Pancreas (tissue), 10 donors: ENCODE results near the gene IQCC. TPM values are rescaled to one million over a fixed set of nuclear protein-coding genes. Genes with fewer than 3 reads are reported as not detected.

Experiments
- ATAC-seq, 4 donors: fragments of 200-7000 bp; cut with Tn5 transposase; one replicate each; pipeline versions ENCODE4 v1.8.0 to v1.9.1; 2020; ENCODE audit warnings: mild to moderate bottlenecking in 4 of 4, moderate library complexity in 4 of 4
- DNase-seq, 6 donors: peaks; one replicate each; pipeline ENCODE4 v3.0.0-alpha.2; 2020
- FAIRE-seq: peaks from 2 replicates; lab custom pipeline; 2012; peaks lifted over from hg19 to GRCh38; lab: Jason Lieb, UNC
- H3K27ac ChIP-seq, 4 donors: fragments of 200-600 bp; sonication (generic); 1 replicate in 3 of 4; 2 replicates in 1 of 4; pipeline versions ENCODE4 v1.5.0 to v1.8.0; 2020
- H3K27me3 ChIP-seq, 4 donors: fragments of 200-600 bp; one replicate each; pipeline ENCODE4 v1.8.0; 2021
- H3K36me3 ChIP-seq, 3 donors: fragments of 200-600 bp; sonication (generic) in 1 of 3; one replicate each; pipeline versions ENCODE4 v1.5.0 to v1.8.0; 2020 to 2021
- H3K4me1 ChIP-seq, 3 donors: fragments of 200-600 bp; one replicate each; pipeline ENCODE4 v1.8.0; 2021
- H3K4me3 ChIP-seq, 4 donors: fragments of 200-600 bp; sonication (generic) in 2 of 4; one replicate each; pipeline versions ENCODE4 v1.5.0 to v1.8.0; 2020 to 2021
- H3K9me3 ChIP-seq, 4 donors: fragments of 200-600 bp; one replicate each; pipeline ENCODE4 v1.8.0; 2021
- CTCF ChIP-seq, 4 donors: fragments of 200-600 bp; sonication (generic) in 3 of 4; IDR thresholded peaks; one replicate each; pipeline versions ENCODE4 v1.5.0 to v1.8.0; 2021; ENCODE audit warnings: antibody characterized with exemption in 4 of 4
- WGBS, 2 donors: extraction: QIAGEN DNeasy Blood & Tissue Kit; methylation state at CpG; one replicate each; pipeline ENCODE4 v1.1.7; 2013; 5-methylcytosine and 5-hydroxymethylcytosine counted together
- intact Hi-C, 3 donors: fragments of 100-400 bp; cut with DNase I; formaldehyde crosslinking; loops; one replicate each; pipeline versions ENCODE4 v1.11.1 to v1.14.2; 2022
- polyA plus RNA-seq, 2 donors: library from polyadenylated mRNA; stranded (reverse); fragments of 200-250 nt; gene quantifications; one replicate each; pipeline ENCODE4 v1.2.3, GENCODE V29; 2013
- total RNA-seq, 6 donors: library from RNA; stranded (reverse); fragmentation: NEBNext Ultra II Directional in 4 of 6; extraction: Animal tissue kit (Norgen Biotek cat#: 25700) in 4 of 6; gene quantifications; one replicate each; pipeline versions ENCODE4 v1.2.1 to v1.2.4, GENCODE V29; 2021 to 2023
- donor health status: healthy with polysubstance abuse.
- donor health status: DM: no; HTN: no; CAD: no; lungs with moderate emphysema.
- donor health status: DM: no; HTN: no; CAD: no.
- donor health status: control.
- donor health status: control.
- donor health status: Bipolar disorder and iron deficiency.
- donor health status: DM: yes; HTN: yes; CAD: no.
- donor health status: DM: no; HTN: no; CAD: no.
- donor health status: DM: no; HTN: no; CAD: no.
- donor health status: DM: yes; HTN: yes; CAD: no.

The IQCC gene
- total and polyA plus RNA-seq, 8 donors, result 1.1 to 5.5 (median 1.5) TPM

- no peak for TF ChIP-seq CTCF (IDR thresholded peaks at IDR 0.05)
- FAIRE-seq (no peak), ATAC-seq (no peak), DNase-seq (no peak)
- Histone ChIP-seq H3K4me1 (peaks cover 0 to 17% (median 8%) of the 10 kb centered on the region in 3 donors), H3K9me3 (no peaks in the 10 kb centered on the region), H3K27ac (no peak overlapping the region), H3K27me3 (no peaks in the 10 kb centered on the region), H3K36me3 (peaks cover 13 to 57% (median 34%) of the 10 kb centered on the region in 3 donors), H3K4me3 (no peak overlapping the region)
- 86 to 94% methylated on average over 2 of the region's 2 CpGs for WGBS, 2 donors
- intact Hi-C loops, result no loop called here
These were observed 19.4 kb upstream of the IQCC start for GRCh38 chr1:32186077-32186476.

- DNase-seq, result no peak
These were observed 19.0 kb upstream of the IQCC start for GRCh38 chr1:32186491-32186890.

GRCh38 chr1:32187850-32188249, 17.6 kb upstream of the IQCC start:
- H3K9me3 ChIP-seq, result no peaks in the 10 kb centered on the region
- no peak overlapping the region for H3K27ac ChIP-seq
- peaks cover 0 to 4% (median 0%) of the 10 kb centered on the region in 3 donors for H3K4me1 ChIP-seq
- H3K36me3 ChIP-seq, result peaks cover 13 to 72% (median 51%) of the 10 kb centered on the region in 3 donors
- TF ChIP-seq CTCF (IDR thresholded peaks at IDR 0.05), result no peak
- H3K4me3 ChIP-seq, result no peak overlapping the region
- DNase-seq (peak in 1 of 6 donors; percentile 21), ATAC-seq (no peak), FAIRE-seq (no peak)
- intact Hi-C loops, result no loop called here
- 97 to 98% methylated on average over 9 of the region's 9 CpGs for WGBS, 2 donors
- H3K27me3 ChIP-seq, result no peaks in the 10 kb centered on the region

More at GRCh38 chr1:32186491-32186890, 19.0 kb upstream of the IQCC start:
- Histone ChIP-seq H3K27me3 (no peaks in the 10 kb centered on the region), H3K9me3 (no peaks in the 10 kb centered on the region), H3K4me1 (peaks cover 0 to 13% (median 4%) of the 10 kb centered on the region in 3 donors), H3K36me3 (peaks cover 13 to 59% (median 39%) of the 10 kb centered on the region in 3 donors), H3K4me3 (no peak overlapping the region), H3K27ac (no peak overlapping the region)
- 84 to 88% methylated on average over 2 of the region's 2 CpGs for WGBS, 2 donors
- no peak for TF ChIP-seq CTCF (IDR thresholded peaks at IDR 0.05)
- ATAC-seq (no peak), FAIRE-seq (no peak)
- intact Hi-C loops, result no loop called here

GRCh38 chr1:32192220-32192948, 13.1 kb upstream of the IQCC start:
- TF ChIP-seq CTCF (IDR thresholded peaks at IDR 0.05), result no peak
- no peaks in the 10 kb centered on the region for H3K9me3 ChIP-seq
- WGBS, 2 donors, result 93 to 95% methylated on average over 8 of the region's 8 CpGs
- no peak for ATAC-seq
- FAIRE-seq, result no peak
- H3K4me1 ChIP-seq, result no peaks in the 10 kb centered on the region
- peaks cover 18 to 84% (median 62%) of the 10 kb centered on the region in 3 donors for H3K36me3 ChIP-seq
- no peak overlapping the region for H3K4me3 ChIP-seq
- H3K27me3 ChIP-seq, result no peaks in the 10 kb centered on the region
- intact Hi-C loops, result no loop called here
- no peak overlapping the region for H3K27ac ChIP-seq
- DNase-seq, result peak in 1 of 6 donors; percentile 25

- H3K9me3 ChIP-seq, result no peaks in the 10 kb centered on the region
- ATAC-seq (no peak), FAIRE-seq (no peak), DNase-seq (peak in 1 of 6 donors; percentile 51)
- H3K4me1 ChIP-seq, result peaks cover 5 to 8% (median 7%) of the 10 kb centered on the region in 3 donors
- no peak for TF ChIP-seq CTCF (IDR thresholded peaks at IDR 0.05)
- H3K36me3 ChIP-seq, result peaks cover 5 to 58% (median 45%) of the 10 kb centered on the region in 3 donors
- H3K27me3 ChIP-seq, result no peaks in the 10 kb centered on the region
- 95% methylated on average over 6 of the region's 6 CpGs for WGBS, 2 donors
- intact Hi-C loops, result no loop called here
- H3K4me3 ChIP-seq, result no peak overlapping the region
- H3K27ac ChIP-seq, result no peak overlapping the region
These were observed 10.5 kb upstream of the IQCC start for GRCh38 chr1:32194984-32195383.
